Epithelial cell of umbilical artery (primary cell): Measurements from ENCODE around the gene IWS1. TPM values are rescaled to one million over a fixed set of nuclear protein-coding genes. Genes with fewer than 3 reads are reported as not detected.

ENCODE experiments used
- total RNA-seq: library from RNA; depleted of rRNA; stranded (reverse); fragments of >200 nt; gene quantifications from 2 replicates; pipeline ENCODE4 v1.2.3, GENCODE V29; 2014

IWS1 gene
- total RNA-seq: 44.1 and 47.7 TPM in 2 replicates

GRCh38 chr2:127526132-127527000, at the start of gene IWS1:
Gene IWS1, minus strand, starts transcription at chr2:127526489. Its CDS starts 281 bp downstream, at chr2:127526208.

DNA sequence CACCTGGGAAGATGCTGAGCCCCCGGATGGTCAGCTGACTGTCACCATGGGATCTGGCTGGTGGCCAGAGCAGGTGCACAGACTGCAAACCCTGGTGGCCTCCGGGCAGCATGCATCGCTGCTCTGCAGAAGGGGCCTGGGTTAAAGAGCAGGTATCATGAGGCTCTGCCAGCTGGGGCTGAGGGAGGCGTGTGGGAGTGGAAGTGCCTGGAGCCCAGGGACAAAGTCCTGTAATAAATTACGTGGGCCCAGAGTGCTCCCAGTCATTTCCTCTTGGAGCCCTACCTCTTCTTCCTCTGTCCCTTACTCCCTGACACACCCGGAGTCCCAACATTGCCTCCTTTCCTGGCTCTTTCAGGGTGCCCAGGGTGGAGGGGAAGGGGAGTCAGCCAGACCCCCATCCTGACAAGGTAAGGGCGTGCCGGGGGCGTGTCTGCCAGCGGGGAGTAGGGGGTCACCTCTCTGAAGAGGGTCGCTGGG, 9.2 kb upstream of the IWS1 start, which contains the start of gene MYO7B:
Gene MYO7B (plus strand): TSS at position 262 of the 480 bp plus-strand sequence. CDS start 24,040 bp downstream, outside the sequence.

Other genes starting within 250 kb of the IWS1 start
- 45.9 and 49.0 TPM in 2 replicates for gene ERCC3, start 232.3 kb downstream of the IWS1 start, total RNA-seq
- gene MAP3K2, start 138.5 kb downstream of the IWS1 start, total RNA-seq: 13.3 and 17.3 TPM in 2 replicates
- not detected in 2 replicates for gene PROC, start 108.1 kb downstream of the IWS1 start, total RNA-seq
- 0.32 and 0.46 TPM in 2 replicates for gene MYO7B, start 9.2 kb upstream of the IWS1 start, total RNA-seq
- 0.30 and 0.32 TPM in 2 replicates for gene GPR17, start 119.7 kb upstream of the IWS1 start, total RNA-seq
- gene LIMS2, start 149.0 kb upstream of the IWS1 start, total RNA-seq: 3.6 and 8.8 TPM in 2 replicates
- gene SFT2D3, start 175.0 kb upstream of the IWS1 start, total RNA-seq: 3.0 and 5.2 TPM in 2 replicates